GM12878 (cell line): Measurements from ENCODE around the gene ELMO2. TPM values are rescaled to one million over a fixed set of nuclear protein-coding genes. Genes with fewer than 3 reads are reported as not detected.

Experiments used
- ATAC-seq: fragments of 200-7000 bp; cut with Tn5 transposase; 3 replicates; pipeline ENCODE4 v1.9.1; 2020; ENCODE audit warnings: mild to moderate bottlenecking, moderate library complexity
- BruUV-seq: library from RNA; stranded (reverse); fragments of 400-500 nt; replicated peaks from 2 replicates; lab custom pipeline; 2021; lab: Mats Ljungman, UMichigan
- CTCF ChIA-PET: fragments of 300-600 bp; sonication (Branson Sonifier 250); formaldehyde crosslinking; extraction: SDS; loops from one replicate; lab custom pipeline; 2021; ENCODE audit warnings: inconsistent platforms; lab: Yijun Ruan, JAX
- POLR2A ChIA-PET: fragments of 350-600 bp; formaldehyde crosslinking; extraction: SDS; loops from one replicate; lab custom pipeline; 2021; ENCODE audit warnings: inconsistent platforms; lab: Charles Lee
- RAD21 ChIA-PET: fragments of 300-600 bp; sonication (Branson Sonifier 250); formaldehyde crosslinking; loops from one replicate; lab custom pipeline; 2023; ENCODE audit warnings: antibody characterized with exemption; ENCODE audit not compliant: unreplicated experiment; lab: Charles Lee
- SMC1A ChIA-PET: fragments of 300-600 bp; sonication (Branson Sonifier 250); formaldehyde crosslinking; loops from one replicate; lab custom pipeline; 2023; ENCODE audit not compliant: unreplicated experiment, uncharacterized antibody; lab: Charles Lee
- DNase-seq: peaks from one replicate; pipeline ENCODE4 v3.0.0-alpha.2; 2011; ENCODE audit warnings: low read depth, low spot score
- FAIRE-seq: peaks from 3 replicates; lab custom pipeline; 2011; peaks lifted over from hg19 to GRCh38; lab: Jason Lieb, UNC
- H2AFZ ChIP-seq: 2 replicates; pipeline ENCODE4 v1.6.0; 2011; ENCODE audit warnings: low read depth, low read length, control low read depth; ENCODE audit not compliant: control insufficient read depth
- H3K27ac ChIP-seq: 2 replicates; pipeline ENCODE4 v1.5.1; 2011; ENCODE audit warnings: control low read depth; ENCODE audit not compliant: control insufficient read depth, insufficient read depth
- H3K27me3 ChIP-seq, 2 experiments: replicated peaks in 1 of 2; 2 replicates each; pipeline versions ENCODE4 v1.6.0 to v1.6.1; 2011; ENCODE audit warnings: low read length in 1 of 2; ENCODE audit not compliant: control insufficient read depth in 2 of 2, insufficient read depth in 2 of 2
- H3K36me3 ChIP-seq, 2 experiments: 2 replicates each; pipeline ENCODE4 v1.5.1; 2011; ENCODE audit warnings: low read length in 1 of 2; ENCODE audit not compliant: control insufficient read depth in 2 of 2, insufficient read depth in 2 of 2
- H3K4me1 ChIP-seq: 2 replicates; pipeline ENCODE4 v1.6.1; 2011; ENCODE audit warnings: mild to moderate bottlenecking, low read length, moderate library complexity, mixed read lengths; ENCODE audit not compliant: control insufficient read depth, insufficient read depth
- H3K4me2 ChIP-seq: 2 replicates; pipeline ENCODE4 v1.6.0; 2011; ENCODE audit warnings: control low read depth; ENCODE audit not compliant: control insufficient read depth, insufficient read depth
- H3K4me3 ChIP-seq: fragments of 200-600 bp; sonication (generic); 2 replicates; pipeline ENCODE4 v1.5.1; 2016
- H3K79me2 ChIP-seq: 2 replicates; pipeline ENCODE4 v1.6.0; 2011; ENCODE audit warnings: low read length; ENCODE audit not compliant: control insufficient read depth, insufficient read depth
- H3K9ac ChIP-seq: 2 replicates; pipeline ENCODE4 v1.8.0; 2011; ENCODE audit warnings: low read length, control low read depth, mixed read lengths; ENCODE audit not compliant: control insufficient read depth, insufficient read depth
- H3K9me3 ChIP-seq: replicated peaks from 3 replicates; pipeline ENCODE4 v1.5.1; 2011; ENCODE audit warnings: mild to moderate bottlenecking, low read length; ENCODE audit not compliant: control insufficient read depth, insufficient read depth
- H4K20me1 ChIP-seq: 2 replicates; pipeline ENCODE4 v1.6.0; 2011; ENCODE audit not compliant: control insufficient read depth, insufficient read depth
- FOXM1 ChIP-seq: IDR thresholded peaks from 2 replicates; pipeline ENCODE4 v1.6.1; 2012; ENCODE audit warnings: low read depth, mild to moderate bottlenecking, inconsistent platforms, low read length, moderate library complexity
- STAT1 ChIP-seq: fragments of 450-650 bp; conservative IDR thresholded peaks from 2 replicates; pipeline ENCODE4 v1.6.1; 2014; ENCODE audit warnings: antibody characterized with exemption, mild to moderate bottlenecking
- WGBS: methylation state at CpG from one replicate; pipeline ENCODE4 v1.1.6; 2016; ENCODE audit warnings: low lambda C conversion rate; ENCODE audit not compliant: insufficient replicate concordance, insufficient coverage; ENCODE audit errors: missing lambda C conversion rate; 5-methylcytosine and 5-hydroxymethylcytosine counted together
- in situ Hi-C: fragments of 300-500 bp; cut with MboI; formaldehyde crosslinking; loops from 9 replicates; pipeline ENCODE4 v1.14.3; 2018; ENCODE audit warnings: mixed read lengths
- intact Hi-C: fragments of 100-400 bp; cut with micrococcal nuclease; formaldehyde crosslinking; loops from one replicate; pipeline ENCODE4 v1.14.2; 2022; ENCODE audit not compliant: unreplicated experiment
- polyA plus RNA-seq, 11 experiments: library from polyadenylated mRNA; depleted of rRNA in 4 of 11; unstranded in 6 of 11; stranded (reverse) in 5 of 11; fragments of >200 nt; fragmentation: Nextera tagmentation in 4 of 11; fragmentation: Illumina TruSeq in 1 of 11; extraction: Ambion mirVana in 4 of 11; extraction: Trizol in 1 of 11; gene quantifications; 1 replicate in 1 of 11; 2 replicates in 10 of 11; pipeline versions ENCODE4 v1.2.1 to v1.2.3, GENCODE V29; 2011 to 2016; ENCODE audit warnings: inconsistent platforms in 2 of 11, missing spikeins in 2 of 11, low read depth in 1 of 11
- total RNA-seq, 4 experiments: library from RNA; depleted of rRNA in 3 of 4; stranded (reverse); fragments of >200 nt in 3 of 4; fragmentation: Illumina TruSeq in 1 of 4; extraction: Trizol in 1 of 4; gene quantifications; 2 replicates each; pipeline versions ENCODE4 v1.2.1 to v1.2.3, GENCODE V29; 2013 to 2021

The ELMO2 gene
- total and polyA plus RNA-seq, 10 of the 15 experiments (the other 5 are each of a cell fraction or from before 2014, with no cell fraction given), result 14.2 to 40.2 (median 37.6) TPM

GRCh38 chr20:46364670-46365486, 41.5 kb downstream of the ELMO2 start:
- Histone ChIP-seq H4K20me1 (no peaks in the 10 kb centered on the region), H3K9me3 (no peaks in the 10 kb centered on the region), H3K36me3 (peaks cover 16 to 21% of the 10 kb centered on the region in 2 experiments), H3K79me2 (peaks cover 35% of the 10 kb centered on the region), H3K27ac (peak overlapping the region; percentile 22; the same call in 1 of the 2 replicates), H3K4me1 (peaks cover 19% of the 10 kb centered on the region), H3K9ac (no peak overlapping the region; the same call in 1 of the 2 replicates), H2AFZ (peak overlapping the region; percentile 67), H3K4me2 (peak overlapping the region; percentile 66; the same call in 1 of the 2 replicates), H3K27me3 (no peaks in the 10 kb centered on the region), H3K4me3 (peak overlapping the region; percentile 59; the same call in 1 of the 2 replicates)
- TF ChIP-seq STAT1 (0 out of 2 replicates have a peak, but pooled peaks have one; percentile 39), FOXM1 (no peak)
- no peak for ATAC-seq
- no peak for DNase-seq
- SMC1A ChIA-PET, result interaction anchor here (0.7 to 2.7 kb wide), 4 partner anchors 16 to 399 kb away, joined by 3 to 11 read pairs (median 4); partner anchors contain the start of gene ELMO2
- TSS peak; percentile 89 for BruUV-seq
- intact Hi-C loops (loop anchor here (1.0 kb wide), 1 partner anchor 41 kb away; the partner anchor contains the start of gene ELMO2), in situ Hi-C loops (loop anchor here (5.0 to 25.0 kb wide), 2 partner anchors 37 to 553 kb away; partner anchors contain the start of gene UBE2C)
- CTCF ChIA-PET, result interaction anchor here (1.1 to 2.7 kb wide), 4 partner anchors 16 to 395 kb away, joined by 3 to 17 read pairs (median 4); no protein-coding TSS in a partner anchor
- POLR2A ChIA-PET, result interaction anchor here (0.6 to 3.1 kb wide), 9 partner anchors 11 to 1139 kb away, joined by 3 to 14 read pairs (median 6); partner anchors contain the start of gene ELMO2
- 72% methylated on average over 10 of the region's 10 CpGs for WGBS
- no peak for FAIRE-seq
- RAD21 ChIA-PET, result interaction anchor here (0.7 to 2.6 kb wide), 5 partner anchors 12 to 48 kb away, joined by 3 to 26 read pairs (median 10); partner anchors contain the start of gene ELMO2
